Measurements from ENCODE around the gene DHDH.

Gene DHDH

DNA sequence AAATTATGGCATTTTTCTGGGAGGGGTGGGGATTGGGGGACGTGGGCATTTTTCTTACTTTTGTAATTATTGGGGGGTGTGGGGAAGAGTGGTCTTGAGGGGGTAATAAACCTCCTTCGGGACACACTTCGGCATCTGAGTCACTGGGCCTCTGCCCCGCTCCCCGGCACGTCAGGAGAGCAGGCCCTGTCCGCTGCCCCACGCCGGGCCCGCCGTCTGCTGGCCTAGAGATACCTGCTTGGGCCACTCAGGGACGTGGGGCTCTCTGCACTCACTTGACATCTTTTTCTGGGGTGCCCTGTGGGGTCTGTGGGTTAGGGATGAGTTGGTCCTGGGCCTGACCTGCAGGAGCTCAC, 28.2 kb downstream of the DHDH start:
- peaks cover 1% of the 10 kb centered on the region for H3F3A ChIP-seq (ENCODE audit: control insufficient read depth, insufficient read depth)

GRCh38 chr19:48962029-48962848, 28.7 kb downstream of the DHDH start:
- TF ChIP-seq EZH2phosphoT487 (IDR thresholded peaks at IDR 0.05; ENCODE audit: borderline replicate concordance, low read length) = no peak
- no peak for TF ChIP-seq CTCF (IDR thresholded peaks at IDR 0.05; ENCODE audit: low read depth, low read length, poor library complexity, severe bottlenecking)
- peaks cover 27% of the 10 kb centered on the region for H3K36me3 ChIP-seq (ENCODE audit: control insufficient read depth, low read length)
- no peaks in the 10 kb centered on the region for H3K27me3 ChIP-seq (ENCODE audit: control insufficient read depth, low read length)
- no peaks in the 10 kb centered on the region for H3K9me3 ChIP-seq (ENCODE audit: control insufficient read depth, insufficient read depth, low read length)
- peak overlapping the region; percentile 77 for H3K27ac ChIP-seq (ENCODE audit: low read depth, low read length)
- H3K4me3 ChIP-seq (ENCODE audit: low read length) = peak overlapping the region; percentile 67
- H3F3A ChIP-seq (ENCODE audit: control insufficient read depth, insufficient read depth) = peaks cover 7% of the 10 kb centered on the region
- H3K9me2 ChIP-seq (replicated peaks; ENCODE audit: control insufficient read depth, low read length) = no peaks in the 10 kb centered on the region
- H3K4me2 ChIP-seq (ENCODE audit: low read length) = peak overlapping the region; percentile 79
- peaks cover 49% of the 10 kb centered on the region for H3K4me1 ChIP-seq (ENCODE audit: control insufficient read depth, low read length)
- H4K20me1 ChIP-seq (ENCODE audit: control insufficient read depth, insufficient read depth, low read depth, low read length) = no peaks in the 10 kb centered on the region
- H3K79me2 ChIP-seq (ENCODE audit: control insufficient read depth, low read length) = peaks cover 36% of the 10 kb centered on the region

More for the DNA sequence above, 28.2 kb downstream of the DHDH start:
- H3K9me3 ChIP-seq (ENCODE audit: control insufficient read depth, insufficient read depth, low read length) = no peaks in the 10 kb centered on the region
- no peaks in the 10 kb centered on the region for H4K20me1 ChIP-seq (ENCODE audit: control insufficient read depth, insufficient read depth, low read depth, low read length)
- no peaks in the 10 kb centered on the region for H3K27me3 ChIP-seq (ENCODE audit: control insufficient read depth, low read length)
- H3K4me2 ChIP-seq (ENCODE audit: low read length) = peak overlapping the region; percentile 79
- peak overlapping the region; percentile 77 for H3K27ac ChIP-seq (ENCODE audit: low read depth, low read length)
- peak overlapping the region; percentile 67; the same call in 1 of the 2 replicates for H3K4me3 ChIP-seq (ENCODE audit: low read length)
- TF ChIP-seq CTCF (IDR thresholded peaks at IDR 0.05; ENCODE audit: low read depth, low read length, poor library complexity, severe bottlenecking) = no peak
- no peak for TF ChIP-seq EZH2phosphoT487 (IDR thresholded peaks at IDR 0.05; ENCODE audit: borderline replicate concordance, low read length)
- peaks cover 44% of the 10 kb centered on the region for H3K4me1 ChIP-seq (ENCODE audit: control insufficient read depth, low read length)
- peaks cover 23% of the 10 kb centered on the region for H3K36me3 ChIP-seq (ENCODE audit: control insufficient read depth, low read length)
- no peaks in the 10 kb centered on the region for H3K9me2 ChIP-seq (replicated peaks; ENCODE audit: control insufficient read depth, low read length)
- peaks cover 36% of the 10 kb centered on the region for H3K79me2 ChIP-seq (ENCODE audit: control insufficient read depth, low read length)

GRCh38 chr19:48962849-48963165, 29.3 kb downstream of the DHDH start:
- H3K9me3 ChIP-seq (ENCODE audit: control insufficient read depth, insufficient read depth, low read length) = no peaks in the 10 kb centered on the region
- H3K4me2 ChIP-seq (ENCODE audit: low read length) = peak overlapping the region; percentile 79
- H3F3A ChIP-seq (ENCODE audit: control insufficient read depth, insufficient read depth) = peaks cover 12% of the 10 kb centered on the region
- H3K27me3 ChIP-seq (ENCODE audit: control insufficient read depth, low read length) = no peaks in the 10 kb centered on the region
- TF ChIP-seq CTCF (IDR thresholded peaks at IDR 0.05; ENCODE audit: low read depth, low read length, poor library complexity, severe bottlenecking) = no peak
- TF ChIP-seq EZH2phosphoT487 (IDR thresholded peaks at IDR 0.05; ENCODE audit: borderline replicate concordance, low read length) = no peak
- H3K9me2 ChIP-seq (replicated peaks; ENCODE audit: control insufficient read depth, low read length) = no peaks in the 10 kb centered on the region
- H3K4me3 ChIP-seq (ENCODE audit: low read length) = peak overlapping the region; percentile 69
- peak overlapping the region; percentile 77 for H3K27ac ChIP-seq (ENCODE audit: low read depth, low read length)
- H4K20me1 ChIP-seq (ENCODE audit: control insufficient read depth, insufficient read depth, low read depth, low read length) = no peaks in the 10 kb centered on the region
- H3K36me3 ChIP-seq (ENCODE audit: control insufficient read depth, low read length) = peaks cover 29% of the 10 kb centered on the region
- H3K4me1 ChIP-seq (ENCODE audit: control insufficient read depth, low read length) = peaks cover 55% of the 10 kb centered on the region
- H3K79me2 ChIP-seq (ENCODE audit: control insufficient read depth, low read length) = peaks cover 31% of the 10 kb centered on the region

Measured in DOHH2 (cell line).